Vagina (tissue), 2 donors: ENCODE data around the gene RSRP1.

Experiments
- POLR2AphosphoS5 ChIP-seq, 2 donors: sonication (generic); formaldehyde crosslinking; IDR thresholded peaks; one replicate each; pipeline ENCODE4 v1.9.0; 2017; ENCODE audit warnings: antibody characterized with exemption in 2 of 2, mild to moderate bottlenecking in 2 of 2, low read depth in 1 of 2; ENCODE audit not compliant: insufficient read depth in 1 of 2
- TF ChIP-seq, protein P1 (sequence below), 3 experiments: fragments of 450-650 bp in 2 of 3; fragments of 200-600 bp in 1 of 3; sonication (generic) in 1 of 3; IDR thresholded peaks; one replicate each; pipeline ENCODE4 v1.5.1; 2017 to 2019; ENCODE audit warnings: antibody characterized with exemption in 3 of 3, mild to moderate bottlenecking in 2 of 3, moderate library complexity in 2 of 3

DNA sequence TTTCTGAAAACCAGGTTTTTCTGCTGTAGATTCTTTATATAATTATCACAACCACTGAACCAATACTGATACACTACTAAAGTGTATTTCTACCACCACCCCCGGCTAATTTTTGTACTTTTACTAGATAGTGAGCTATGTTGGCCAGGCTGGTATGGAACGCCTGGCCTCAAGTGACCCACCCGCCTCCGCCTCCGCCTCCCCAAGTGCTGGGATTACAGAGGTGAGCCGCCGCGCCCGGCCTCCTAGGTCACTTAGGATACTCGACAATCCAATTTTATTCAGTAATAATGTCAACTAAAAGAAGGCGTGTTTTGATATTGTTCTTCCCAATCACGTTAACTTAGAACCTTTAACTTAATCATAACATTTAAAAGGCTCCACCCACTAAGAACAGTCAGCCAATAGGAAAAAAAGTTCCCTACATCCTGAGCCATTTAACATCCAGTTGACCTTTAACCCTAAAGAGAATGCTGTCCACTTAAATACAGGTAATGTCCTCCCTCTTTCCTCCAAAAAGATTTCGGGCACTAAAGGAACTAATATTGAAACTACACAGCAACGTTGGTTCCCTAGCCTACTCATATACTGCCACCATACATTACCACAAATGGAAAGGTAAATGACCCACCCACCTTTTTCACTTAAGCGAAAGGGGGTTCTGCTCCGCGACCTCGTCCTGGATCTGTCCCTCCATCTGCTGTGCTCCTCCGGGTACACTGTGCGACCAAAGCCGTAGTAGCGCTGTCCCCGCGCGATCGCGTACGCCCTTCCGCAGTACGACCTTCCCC is 1.2 kb downstream of the RSRP1 start:
- TF ChIP-seq, protein P1, sequence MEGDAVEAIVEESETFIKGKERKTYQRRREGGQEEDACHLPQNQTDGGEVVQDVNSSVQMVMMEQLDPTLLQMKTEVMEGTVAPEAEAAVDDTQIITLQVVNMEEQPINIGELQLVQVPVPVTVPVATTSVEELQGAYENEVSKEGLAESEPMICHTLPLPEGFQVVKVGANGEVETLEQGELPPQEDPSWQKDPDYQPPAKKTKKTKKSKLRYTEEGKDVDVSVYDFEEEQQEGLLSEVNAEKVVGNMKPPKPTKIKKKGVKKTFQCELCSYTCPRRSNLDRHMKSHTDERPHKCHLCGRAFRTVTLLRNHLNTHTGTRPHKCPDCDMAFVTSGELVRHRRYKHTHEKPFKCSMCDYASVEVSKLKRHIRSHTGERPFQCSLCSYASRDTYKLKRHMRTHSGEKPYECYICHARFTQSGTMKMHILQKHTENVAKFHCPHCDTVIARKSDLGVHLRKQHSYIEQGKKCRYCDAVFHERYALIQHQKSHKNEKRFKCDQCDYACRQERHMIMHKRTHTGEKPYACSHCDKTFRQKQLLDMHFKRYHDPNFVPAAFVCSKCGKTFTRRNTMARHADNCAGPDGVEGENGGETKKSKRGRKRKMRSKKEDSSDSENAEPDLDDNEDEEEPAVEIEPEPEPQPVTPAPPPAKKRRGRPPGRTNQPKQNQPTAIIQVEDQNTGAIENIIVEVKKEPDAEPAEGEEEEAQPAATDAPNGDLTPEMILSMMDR (IDR thresholded peaks at IDR 0.05), result no peak
- no peak for TF ChIP-seq POLR2AphosphoS5 (IDR thresholded peaks at IDR 0.05; ENCODE audit: insufficient read depth in 1 of 2, low read depth in 1 of 2)
